NB4 (cell line): ENCODE measurements around the gene BCL3.
A peak's percentile ranks its signal among the peaks of the same experiment; 100 is the strongest.

Source experiments
- DNase-seq: peaks from one replicate; pipeline ENCODE4 v3.0.0; 2010; ENCODE audit warnings: low read depth
- H3K4me3 ChIP-seq: one replicate; pipeline ENCODE4 v1.5.1; 2011; ENCODE audit warnings: mild to moderate bottlenecking, low read depth, low read length, moderate library complexity
- MAX ChIP-seq: IDR thresholded peaks from 2 replicates; pipeline ENCODE4 v1.6.1; 2011; ENCODE audit warnings: low read depth, low read length
- MYC ChIP-seq: IDR thresholded peaks from 2 replicates; pipeline ENCODE4 v1.6.1; 2011; ENCODE audit warnings: low read depth, low read length
- POLR2A ChIP-seq: IDR thresholded peaks from 2 replicates; pipeline ENCODE4 v1.6.1; 2011; ENCODE audit warnings: mild to moderate bottlenecking; ENCODE audit not compliant: insufficient read length; ENCODE audit errors: extremely low read depth
- TF ChIP-seq, protein P1 (sequence below): IDR thresholded peaks from one replicate; pipeline ENCODE4 v1.5.1; 2012; ENCODE audit warnings: low read depth, low read length

Gene BCL3

DNA sequence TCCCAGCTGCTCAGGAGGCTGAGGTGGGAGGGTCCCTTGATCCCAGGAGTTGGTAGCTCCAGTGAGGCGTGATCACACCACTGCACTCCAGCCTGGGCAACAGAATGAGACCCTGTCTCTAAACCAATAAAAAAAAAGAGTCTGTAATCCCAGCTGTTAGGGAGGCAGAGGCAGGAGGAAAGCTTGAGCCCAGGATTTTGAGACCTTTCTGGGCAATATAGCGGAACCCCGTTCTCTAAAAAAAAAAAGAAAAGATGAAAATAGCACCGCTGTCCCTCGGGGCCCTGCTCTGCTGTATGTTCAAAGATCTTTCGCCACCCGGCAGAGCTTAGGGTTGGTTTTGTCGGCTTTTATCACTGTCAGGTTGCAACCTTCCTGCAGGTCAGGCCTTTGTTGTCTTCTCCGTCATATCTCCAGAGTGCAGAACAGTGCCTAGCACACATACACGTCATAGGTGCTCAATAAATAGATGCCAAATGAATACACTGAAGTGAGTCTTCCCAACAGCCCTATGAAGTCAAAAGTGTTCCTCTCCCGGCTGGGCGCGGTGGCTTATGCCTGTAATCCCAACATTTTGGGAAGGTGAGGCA lies 47.0 kb downstream of the BCL3 start:
- DNase-seq, result no peak
- no peak for TF ChIP-seq MAX
- no peak for TF ChIP-seq POLR2A
- TF ChIP-seq MYC, result no peak
- TF ChIP-seq, protein P1, sequence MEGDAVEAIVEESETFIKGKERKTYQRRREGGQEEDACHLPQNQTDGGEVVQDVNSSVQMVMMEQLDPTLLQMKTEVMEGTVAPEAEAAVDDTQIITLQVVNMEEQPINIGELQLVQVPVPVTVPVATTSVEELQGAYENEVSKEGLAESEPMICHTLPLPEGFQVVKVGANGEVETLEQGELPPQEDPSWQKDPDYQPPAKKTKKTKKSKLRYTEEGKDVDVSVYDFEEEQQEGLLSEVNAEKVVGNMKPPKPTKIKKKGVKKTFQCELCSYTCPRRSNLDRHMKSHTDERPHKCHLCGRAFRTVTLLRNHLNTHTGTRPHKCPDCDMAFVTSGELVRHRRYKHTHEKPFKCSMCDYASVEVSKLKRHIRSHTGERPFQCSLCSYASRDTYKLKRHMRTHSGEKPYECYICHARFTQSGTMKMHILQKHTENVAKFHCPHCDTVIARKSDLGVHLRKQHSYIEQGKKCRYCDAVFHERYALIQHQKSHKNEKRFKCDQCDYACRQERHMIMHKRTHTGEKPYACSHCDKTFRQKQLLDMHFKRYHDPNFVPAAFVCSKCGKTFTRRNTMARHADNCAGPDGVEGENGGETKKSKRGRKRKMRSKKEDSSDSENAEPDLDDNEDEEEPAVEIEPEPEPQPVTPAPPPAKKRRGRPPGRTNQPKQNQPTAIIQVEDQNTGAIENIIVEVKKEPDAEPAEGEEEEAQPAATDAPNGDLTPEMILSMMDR, result no peak
- no peak overlapping the region for H3K4me3 ChIP-seq

DNA sequence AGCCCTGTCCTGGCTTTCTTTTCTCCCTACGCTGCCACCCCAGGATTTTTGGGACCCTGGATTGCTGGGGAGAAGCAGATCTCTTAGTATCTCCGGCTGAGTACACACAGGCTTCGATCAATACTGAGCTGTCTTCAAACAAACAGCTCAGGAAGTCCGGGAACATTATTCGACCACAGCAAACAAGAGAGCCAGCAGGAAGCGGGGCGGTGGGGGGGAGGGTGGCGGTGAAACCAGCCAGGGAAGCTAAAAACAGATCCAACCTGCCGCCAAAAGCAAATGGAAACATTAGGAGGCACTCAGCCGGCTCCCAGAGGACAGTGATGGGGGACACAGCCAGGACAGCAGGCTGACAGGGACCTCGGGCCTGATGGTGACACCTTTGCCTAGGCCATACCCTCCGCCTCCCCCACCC lies 48.2 kb downstream of the BCL3 start:
- no peak for TF ChIP-seq POLR2A
- no peak for TF ChIP-seq MAX
- TF ChIP-seq, protein P1, result no peak
- no peak for TF ChIP-seq MYC
- no peak overlapping the region for H3K4me3 ChIP-seq
- DNase-seq, result no peak

DNA sequence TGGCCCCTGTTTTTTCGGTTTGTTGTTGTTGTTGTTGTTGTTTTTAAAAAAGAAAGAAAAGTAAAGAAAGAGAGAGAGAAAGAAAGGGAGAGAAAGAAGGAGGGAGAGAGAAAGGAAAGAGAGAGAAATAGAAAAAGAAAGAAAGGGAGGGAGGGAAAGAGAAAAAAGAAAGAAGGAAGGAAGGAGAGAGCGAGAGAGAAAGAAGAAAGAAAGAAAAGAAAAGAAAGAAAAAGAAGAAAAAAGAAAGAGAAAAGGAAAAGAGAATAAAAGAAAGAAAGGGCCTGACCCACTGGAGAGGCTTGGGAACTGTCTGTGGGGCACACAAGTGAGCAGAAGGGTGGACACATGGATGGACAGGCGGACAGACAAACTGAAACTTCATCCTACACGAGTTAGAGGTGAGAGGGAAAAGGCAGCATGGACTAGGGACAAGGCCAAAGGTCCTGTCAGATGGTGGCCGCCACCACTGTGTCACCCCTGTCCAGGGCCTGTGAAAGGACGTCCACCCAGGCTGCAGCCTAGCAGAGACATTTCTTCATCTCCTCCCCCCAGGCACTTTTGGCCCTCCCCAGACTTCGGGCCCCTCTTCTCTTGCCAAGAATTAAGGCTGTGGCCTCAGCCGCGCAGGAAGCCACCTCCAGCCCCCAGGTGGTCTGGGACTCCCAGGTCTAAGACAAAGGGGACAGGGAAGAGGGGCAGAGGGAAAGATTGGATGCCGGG lies 51.3 kb downstream of the BCL3 start:
- H3K4me3 ChIP-seq, result no peak overlapping the region
- no peak for DNase-seq
- TF ChIP-seq, protein P1, result no peak
- TF ChIP-seq POLR2A (no peak), MAX (no peak), MYC (no peak)

- TF ChIP-seq MYC, result no peak
- TF ChIP-seq, protein P1, result peak; percentile 79
- no peak for TF ChIP-seq MAX
- no peak for TF ChIP-seq POLR2A
- H3K4me3 ChIP-seq, result no peak overlapping the region
- peak; percentile 78 for DNase-seq
These were observed 52.0 kb downstream of the BCL3 start for GRCh38 chr19:44800461-44800860.

- TF ChIP-seq POLR2A (no peak), MAX (no peak), MYC (no peak)
- TF ChIP-seq, protein P1, result no peak
- H3K4me3 ChIP-seq, result no peak overlapping the region
- DNase-seq, result no peak
These were observed 55.2 kb downstream of the BCL3 start for GRCh38 chr19:44803442-44804428.
